ENCODE measurements around the gene ASRGL1. TPM values are rescaled to one million over a fixed set of nuclear protein-coding genes. Genes with fewer than 3 reads are reported as not detected.
A peak's percentile ranks its signal among the peaks of the same experiment; 100 is the strongest.

The ASRGL1 gene
- total and polyA plus RNA-seq, 2 of the 13 experiments (the other 11 are each of a cell fraction or from before 2014, with no cell fraction given) = 50.8 to 97.5 TPM

- TF ChIP-seq THAP9 (CRISPR knock-in tag; IDR thresholded peaks at IDR 0.05; ENCODE audit: borderline replicate concordance) = peak; percentile 41; the same call in 1 of the 2 replicates
- no peak for TF ChIP-seq PCBP1 (IDR thresholded peaks at IDR 0.05; ENCODE audit: borderline replicate concordance, low read depth, low read length)
- no peak; the same call in 1 of the 2 replicates for TF ChIP-seq MIER3 (CRISPR knock-in tag; IDR thresholded peaks at IDR 0.05; ENCODE audit: borderline replicate concordance)
- TF ChIP-seq ZNF430 (CRISPR knock-in tag; IDR thresholded peaks at IDR 0.05) = no peak
- no peak for TF ChIP-seq ARID2 (CRISPR knock-in tag; IDR thresholded peaks at IDR 0.05; ENCODE audit: borderline replicate concordance)
- no peak for TF ChIP-seq ZNF354B (CRISPR knock-in tag; IDR thresholded peaks at IDR 0.05)
- no peak for TF ChIP-seq AFF4 (CRISPR knock-in tag; IDR thresholded peaks at IDR 0.05)
- TF ChIP-seq NR3C1 (CRISPR knock-in tag; IDR thresholded peaks at IDR 0.05) = no peak
- no peak for TF ChIP-seq SNAPC2 (CRISPR knock-in tag; IDR thresholded peaks at IDR 0.05)
- TF ChIP-seq ELF4 (CRISPR knock-in tag; IDR thresholded peaks at IDR 0.05; ENCODE audit: borderline replicate concordance) = no peak
- no peak for TF ChIP-seq SNAPC4 (CRISPR knock-in tag; IDR thresholded peaks at IDR 0.05)
Measured at GRCh38 chr11:62337303-62338181, at the start of gene ASRGL1 (continued).

Measured in HepG2 (cell line).